GM19240 (cell line): ENCODE data around the gene ZKSCAN1.
"Not testable (repeated sequence)": the region's sequence is repeated elsewhere in the genome, so short reads cannot be mapped to it uniquely, and the experiment has no call there.

Source experiments
- DNase-seq: peaks from one replicate; pipeline ENCODE4 v3.0.0; 2011; ENCODE audit warnings: low spot score; ENCODE audit not compliant: insufficient read length

ZKSCAN1 gene

DNA sequence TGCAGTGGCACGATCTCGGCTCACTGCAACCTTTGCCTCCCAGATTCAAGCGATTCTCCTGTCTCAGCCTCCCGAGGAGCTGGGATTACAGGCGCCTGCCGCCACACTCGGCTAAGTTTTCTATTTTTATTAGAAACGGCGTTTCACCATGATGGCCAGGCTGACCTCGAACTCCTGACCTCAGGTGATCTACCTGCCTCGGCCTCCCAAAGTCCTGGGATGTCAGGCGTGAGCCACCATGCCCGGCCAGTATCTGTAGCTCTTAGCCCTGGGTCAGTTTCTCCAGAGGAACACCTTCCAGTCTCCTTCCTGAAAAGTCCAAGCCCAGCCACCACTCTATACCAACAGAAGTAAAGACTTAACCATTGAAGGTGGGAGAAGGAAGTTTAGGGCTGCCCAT, 15.2 kb upstream of the ZKSCAN1 start:
- DNase-seq: no peak

DNA sequence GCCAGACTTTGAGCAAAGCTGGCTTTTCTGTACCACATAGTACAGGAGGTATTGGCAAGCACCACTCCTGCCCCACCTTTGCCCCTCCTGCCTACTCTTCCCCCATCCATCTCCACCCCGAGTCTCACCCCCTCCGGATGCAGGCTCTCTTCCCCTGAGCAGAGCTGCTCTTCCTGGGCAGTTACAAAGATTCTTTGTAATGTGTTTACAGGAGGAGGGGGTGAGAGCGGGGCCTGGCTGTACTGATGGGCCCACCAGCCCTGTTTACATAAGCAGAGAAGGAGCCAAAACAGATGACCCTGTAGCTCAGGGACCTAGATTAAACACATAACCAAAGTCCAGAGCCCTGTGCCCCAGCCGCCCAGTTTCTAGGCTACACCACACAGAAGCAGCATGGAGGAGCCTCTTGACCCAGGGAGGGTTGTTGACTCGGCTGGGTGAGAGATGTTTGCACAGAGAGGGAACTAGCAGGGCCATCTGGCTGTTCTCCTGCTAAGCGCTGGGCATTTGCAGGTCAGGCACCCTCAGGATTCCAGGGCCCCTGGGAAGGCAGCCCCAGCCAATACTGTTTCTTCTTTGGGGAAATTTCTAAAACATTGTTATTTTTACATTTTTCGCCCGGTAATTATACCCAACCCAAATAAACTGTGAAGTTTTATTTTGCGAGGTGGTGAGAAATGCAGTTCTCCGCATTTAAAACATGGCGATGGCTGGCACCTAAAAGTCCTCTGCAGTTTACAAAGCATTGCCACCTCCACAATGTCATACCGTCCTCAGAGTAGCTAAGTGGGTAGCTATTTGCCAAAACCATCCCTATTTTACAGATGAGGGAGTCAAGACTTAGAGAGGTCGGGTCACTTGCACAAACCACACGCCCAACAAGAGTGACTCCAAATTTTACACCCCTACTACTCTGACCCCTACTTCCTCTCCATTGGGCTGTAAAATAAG, 11.4 kb upstream of the ZKSCAN1 start:
- DNase-seq: no peak

GRCh38 chr7:100007887-100008286, 7.5 kb upstream of the ZKSCAN1 start:
- DNase-seq: no peak

GRCh38 chr7:100008525-100008924, 6.9 kb upstream of the ZKSCAN1 start:
- DNase-seq: no peak

DNA sequence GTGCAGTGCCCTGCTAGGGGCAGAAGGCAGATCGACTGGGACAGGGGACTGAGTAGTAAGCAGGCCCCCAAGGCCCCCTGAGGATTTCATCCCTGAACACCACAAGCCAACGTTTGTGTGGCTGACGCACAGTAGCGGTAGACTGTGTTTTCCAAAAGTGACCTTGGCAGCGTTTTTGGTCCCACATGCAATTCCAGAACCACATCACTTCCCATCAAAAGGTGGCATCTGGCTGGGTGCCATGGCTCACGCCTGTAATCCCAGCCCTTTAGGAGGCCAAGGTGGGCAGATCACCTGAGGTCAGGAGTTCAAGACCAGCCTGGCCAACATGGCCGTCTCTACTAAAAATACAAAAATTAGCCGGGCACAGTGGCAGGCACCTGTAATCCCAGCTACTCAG, 5.4 kb upstream of the ZKSCAN1 start:
- not testable (repeated sequence) for DNase-seq

DNA sequence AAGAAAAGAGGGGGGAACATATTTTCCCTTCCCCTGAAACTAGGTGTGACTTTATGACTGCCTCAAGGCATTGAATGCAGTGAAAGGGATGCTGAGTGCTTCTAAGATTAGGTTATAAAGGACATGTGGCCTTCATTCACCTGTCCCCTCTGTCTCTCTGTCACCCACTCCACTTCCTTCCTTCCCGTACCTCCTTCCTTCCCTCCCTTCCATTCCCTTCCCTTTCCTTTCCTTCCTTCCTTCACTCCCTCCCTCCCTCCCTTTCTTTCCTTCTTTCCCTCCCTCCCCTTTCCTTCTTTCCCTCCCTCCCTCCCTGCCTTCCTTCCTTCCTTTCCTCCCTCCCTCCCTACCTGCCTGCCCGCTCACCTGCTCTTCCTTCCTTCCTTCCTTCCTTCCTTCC, 4.5 kb upstream of the ZKSCAN1 start:
- DNase-seq: no peak

GRCh38 chr7:100011516-100011915, 3.9 kb upstream of the ZKSCAN1 start:
- no peak for DNase-seq

DNA sequence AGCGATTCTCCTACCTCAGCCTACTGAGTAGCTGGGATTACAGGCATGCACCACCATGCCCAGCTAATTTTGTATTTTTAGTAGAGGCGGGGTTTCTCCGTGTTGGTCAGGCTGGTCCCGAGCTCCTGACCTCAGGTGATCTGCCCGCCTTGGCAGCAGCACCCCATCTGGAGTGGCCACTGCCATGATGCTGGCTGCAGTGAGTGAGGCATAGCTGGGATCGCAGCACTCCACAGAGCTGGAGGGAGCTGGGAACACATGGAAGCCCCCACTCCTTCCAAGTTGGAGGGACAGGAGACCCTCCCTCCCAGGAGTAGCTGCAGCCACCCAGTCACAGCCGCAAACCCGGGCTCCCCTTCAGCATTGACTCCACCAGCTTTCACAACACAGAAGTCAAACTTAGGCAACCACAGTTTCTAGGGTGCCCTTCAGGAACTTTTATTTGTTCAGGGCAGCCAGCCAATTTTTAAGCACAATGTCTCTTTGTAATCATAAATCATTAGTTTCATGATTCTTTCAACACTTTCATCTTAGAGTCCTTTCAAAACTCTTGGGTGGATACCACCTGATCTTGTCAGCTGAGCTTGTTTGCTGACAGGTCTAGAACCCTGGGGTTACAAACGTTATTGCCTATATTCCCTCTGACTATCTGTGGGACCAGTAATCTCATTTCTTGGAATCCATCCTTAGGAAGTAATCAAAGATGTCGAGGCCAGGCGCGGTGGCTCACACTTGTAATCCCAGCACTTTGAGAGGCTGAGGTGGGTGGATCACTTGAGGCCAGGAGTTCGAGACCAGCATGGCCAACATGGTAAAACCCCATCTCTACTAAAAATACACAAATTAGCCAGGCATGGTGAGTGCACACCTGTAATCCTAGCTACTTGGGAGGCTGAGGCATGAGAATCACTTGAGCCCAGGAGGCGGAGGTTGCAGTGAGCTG, 2.7 kb upstream of the ZKSCAN1 start:
- not testable (repeated sequence) for DNase-seq

DNA sequence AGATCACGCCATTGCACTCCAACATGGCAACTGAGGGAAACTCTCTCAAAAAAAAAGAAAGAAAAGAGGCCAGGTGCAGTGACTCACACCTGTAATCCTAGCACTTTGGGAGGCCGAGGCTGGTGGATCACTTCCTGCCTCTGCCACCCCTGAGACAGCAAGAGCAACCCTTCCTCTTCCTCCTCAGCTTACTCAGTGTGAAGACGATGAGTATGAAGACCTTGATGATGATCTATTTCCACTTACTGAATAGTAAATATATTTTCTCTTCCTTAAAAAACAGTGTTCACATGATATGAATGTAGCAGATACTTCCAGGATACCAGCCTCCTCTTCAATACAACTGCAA, 2.1 kb upstream of the ZKSCAN1 start:
- no peak for DNase-seq

GRCh38 chr7:100016215-100016901, 962 bp downstream of the ZKSCAN1 start:
- no peak for DNase-seq

- DNase-seq: no peak
These were observed 1.9 kb downstream of the ZKSCAN1 start for GRCh38 chr7:100017300-100017699.

GRCh38 chr7:100017875-100018274, 2.5 kb downstream of the ZKSCAN1 start:
- DNase-seq: no peak

DNA sequence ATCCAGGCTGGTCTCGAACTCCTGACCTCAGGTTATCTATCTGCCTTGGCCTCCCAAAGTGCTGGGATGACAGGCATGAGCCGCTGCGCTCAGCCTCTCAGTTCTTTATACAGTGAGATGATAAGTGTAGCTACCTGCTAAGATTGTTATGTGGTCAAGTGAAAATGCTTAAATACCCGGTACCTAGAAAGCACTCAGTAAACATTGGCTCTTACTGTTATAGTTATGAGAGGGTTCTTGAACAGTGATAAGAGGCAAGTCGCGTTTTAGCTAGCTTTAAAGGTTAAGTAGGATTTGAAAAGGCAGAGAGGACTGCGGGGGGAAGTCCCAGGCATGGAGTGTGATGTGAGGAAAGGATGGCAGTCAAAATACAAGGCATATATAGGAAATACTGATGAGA, 4.5 kb downstream of the ZKSCAN1 start:
- no peak for DNase-seq

GRCh38 chr7:100021297-100021696, 5.9 kb downstream of the ZKSCAN1 start:
- DNase-seq: no peak

GRCh38 chr7:100022621-100023020, 7.2 kb downstream of the ZKSCAN1 start:
- no peak for DNase-seq

DNA sequence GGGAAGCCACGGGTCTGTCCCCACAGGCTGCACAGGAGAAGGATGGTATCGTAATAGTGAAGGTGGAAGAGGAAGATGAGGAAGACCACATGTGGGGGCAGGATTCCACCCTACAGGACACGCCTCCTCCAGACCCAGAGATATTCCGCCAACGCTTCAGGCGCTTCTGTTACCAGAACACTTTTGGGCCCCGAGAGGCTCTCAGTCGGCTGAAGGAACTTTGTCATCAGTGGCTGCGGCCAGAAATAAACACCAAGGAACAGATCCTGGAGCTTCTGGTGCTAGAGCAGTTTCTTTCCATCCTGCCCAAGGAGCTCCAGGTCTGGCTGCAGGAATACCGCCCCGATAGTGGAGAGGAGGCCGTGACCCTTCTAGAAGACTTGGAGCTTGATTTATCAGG, 8.1 kb downstream of the ZKSCAN1 start:
- no peak for DNase-seq

GRCh38 chr7:100024020-100024619, 8.7 kb downstream of the ZKSCAN1 start:
- no peak for DNase-seq

DNA sequence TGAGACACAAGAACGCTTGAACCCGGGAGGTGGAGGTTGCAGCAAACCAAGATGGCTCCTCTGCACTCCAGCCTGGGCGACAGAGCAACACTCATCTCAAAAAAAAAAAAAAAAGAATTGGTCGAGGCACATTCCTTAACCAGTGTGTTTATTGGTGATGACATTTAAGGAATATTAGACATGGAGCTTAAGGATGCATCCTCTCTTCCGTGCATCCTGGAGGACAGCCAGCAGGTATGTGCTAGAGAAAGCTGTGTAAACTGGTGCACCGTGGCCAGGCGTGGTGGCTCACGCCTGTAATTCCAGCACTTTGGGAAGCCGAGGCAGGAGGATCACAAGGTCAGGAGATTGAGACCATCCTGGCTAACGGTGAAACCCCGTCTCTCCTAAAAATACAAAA, 11.8 kb downstream of the ZKSCAN1 start:
- no peak for DNase-seq

- no peak for DNase-seq
These were observed 14.2 kb downstream of the ZKSCAN1 start for GRCh38 chr7:100029596-100029995.

DNA sequence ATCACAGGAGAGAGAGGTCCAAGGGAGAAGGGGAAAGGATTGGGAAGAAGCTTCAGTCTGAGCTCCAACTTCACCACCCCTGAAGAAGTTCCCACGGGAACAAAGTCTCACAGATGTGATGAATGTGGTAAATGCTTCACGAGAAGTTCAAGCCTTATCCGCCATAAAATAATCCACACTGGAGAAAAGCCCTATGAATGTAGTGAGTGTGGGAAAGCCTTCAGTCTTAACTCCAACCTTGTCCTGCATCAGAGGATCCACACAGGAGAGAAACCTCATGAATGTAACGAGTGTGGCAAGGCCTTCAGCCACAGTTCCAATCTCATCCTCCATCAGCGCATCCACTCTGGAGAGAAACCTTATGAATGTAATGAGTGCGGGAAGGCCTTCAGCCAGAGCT, 18.1 kb downstream of the ZKSCAN1 start:
- no peak for DNase-seq

- DNase-seq: no peak
These were observed 19.6 kb downstream of the ZKSCAN1 start for GRCh38 chr7:100034871-100035510.
